Loucy (cell line): ENCODE results near the gene DACT1.

Experiments used
- EZH2phosphoT487 ChIP-seq: fragments of 200-600 bp; IDR thresholded peaks from 2 replicates; pipeline ENCODE4 v1.6.1; 2018; ENCODE audit warnings: antibody characterized with exemption, mild to moderate bottlenecking, moderate library complexity, borderline replicate concordance
- TF ChIP-seq, protein P1 (sequence below): fragments of 200-600 bp; sonication (generic); conservative IDR thresholded peaks from 2 replicates; pipeline ENCODE4 v1.5.1; 2014; ENCODE audit warnings: mild to moderate bottlenecking, antibody characterized with exemption, low read length

DNA sequence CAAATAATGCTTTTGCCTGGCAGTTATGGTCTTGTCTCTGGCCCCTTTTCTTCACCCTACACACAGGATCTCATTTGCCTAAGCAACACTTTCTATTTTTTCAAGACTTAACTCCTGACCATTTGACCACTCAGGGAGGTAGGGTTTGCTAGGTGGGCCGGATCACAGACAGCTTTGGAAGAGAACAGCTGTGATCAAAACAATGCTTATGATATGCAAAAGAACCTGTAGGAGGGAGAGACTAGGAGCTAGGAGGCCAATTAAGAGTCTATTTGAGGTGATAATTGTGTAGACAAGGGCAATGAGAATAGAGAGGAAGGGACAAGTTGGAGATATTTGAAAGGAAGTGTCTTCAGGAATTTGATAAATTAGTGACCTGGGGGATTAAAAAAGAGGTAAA lies 12.3 kb upstream of the DACT1 start:
- TF ChIP-seq, protein P1, sequence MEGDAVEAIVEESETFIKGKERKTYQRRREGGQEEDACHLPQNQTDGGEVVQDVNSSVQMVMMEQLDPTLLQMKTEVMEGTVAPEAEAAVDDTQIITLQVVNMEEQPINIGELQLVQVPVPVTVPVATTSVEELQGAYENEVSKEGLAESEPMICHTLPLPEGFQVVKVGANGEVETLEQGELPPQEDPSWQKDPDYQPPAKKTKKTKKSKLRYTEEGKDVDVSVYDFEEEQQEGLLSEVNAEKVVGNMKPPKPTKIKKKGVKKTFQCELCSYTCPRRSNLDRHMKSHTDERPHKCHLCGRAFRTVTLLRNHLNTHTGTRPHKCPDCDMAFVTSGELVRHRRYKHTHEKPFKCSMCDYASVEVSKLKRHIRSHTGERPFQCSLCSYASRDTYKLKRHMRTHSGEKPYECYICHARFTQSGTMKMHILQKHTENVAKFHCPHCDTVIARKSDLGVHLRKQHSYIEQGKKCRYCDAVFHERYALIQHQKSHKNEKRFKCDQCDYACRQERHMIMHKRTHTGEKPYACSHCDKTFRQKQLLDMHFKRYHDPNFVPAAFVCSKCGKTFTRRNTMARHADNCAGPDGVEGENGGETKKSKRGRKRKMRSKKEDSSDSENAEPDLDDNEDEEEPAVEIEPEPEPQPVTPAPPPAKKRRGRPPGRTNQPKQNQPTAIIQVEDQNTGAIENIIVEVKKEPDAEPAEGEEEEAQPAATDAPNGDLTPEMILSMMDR: no peak
- no peak for TF ChIP-seq EZH2phosphoT487
